ENCODE data around the gene ADH1A. TPM values are rescaled to one million over a fixed set of nuclear protein-coding genes. Genes with fewer than 3 reads are reported as not detected.

The ADH1A gene
- total RNA-seq, 1 experiment from 2014 or later, result not detected

DNA sequence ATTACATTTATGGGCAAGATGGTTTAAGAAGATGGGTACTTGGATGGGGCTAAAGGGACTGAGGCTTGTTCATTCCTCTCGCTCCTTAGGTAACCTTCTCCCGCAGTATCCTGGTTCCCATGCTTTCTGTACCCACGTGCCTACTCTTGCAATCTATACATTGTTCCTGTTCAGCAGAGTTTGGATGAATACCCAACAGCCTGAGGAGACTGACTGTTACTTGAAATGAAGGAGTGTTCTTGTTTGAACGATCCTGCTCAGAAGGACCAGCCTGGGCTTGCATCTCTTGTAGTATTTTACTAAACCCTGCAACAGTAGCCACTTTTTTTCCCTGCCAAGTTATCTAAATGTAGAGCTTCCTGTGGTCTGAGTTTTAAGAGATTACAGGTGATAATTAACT is 38.0 kb downstream of the ADH1A start:
- no peak overlapping the region for H3K9ac ChIP-seq (ENCODE audit: low read length)
- no peaks in the 10 kb centered on the region for H3F3A ChIP-seq (ENCODE audit: low read length, unreplicated experiment)
- CTCF ChIA-PET, result no interaction called here
- no peak for DNase-seq
- TF ChIP-seq EZH2 (IDR thresholded peaks at IDR 0.05; ENCODE audit: low read length, unreplicated experiment) (no peak), EZH2phosphoT487 (IDR thresholded peaks at IDR 0.05; ENCODE audit: borderline replicate concordance, low read length) (no peak)
- TF ChIP-seq, protein P1, sequence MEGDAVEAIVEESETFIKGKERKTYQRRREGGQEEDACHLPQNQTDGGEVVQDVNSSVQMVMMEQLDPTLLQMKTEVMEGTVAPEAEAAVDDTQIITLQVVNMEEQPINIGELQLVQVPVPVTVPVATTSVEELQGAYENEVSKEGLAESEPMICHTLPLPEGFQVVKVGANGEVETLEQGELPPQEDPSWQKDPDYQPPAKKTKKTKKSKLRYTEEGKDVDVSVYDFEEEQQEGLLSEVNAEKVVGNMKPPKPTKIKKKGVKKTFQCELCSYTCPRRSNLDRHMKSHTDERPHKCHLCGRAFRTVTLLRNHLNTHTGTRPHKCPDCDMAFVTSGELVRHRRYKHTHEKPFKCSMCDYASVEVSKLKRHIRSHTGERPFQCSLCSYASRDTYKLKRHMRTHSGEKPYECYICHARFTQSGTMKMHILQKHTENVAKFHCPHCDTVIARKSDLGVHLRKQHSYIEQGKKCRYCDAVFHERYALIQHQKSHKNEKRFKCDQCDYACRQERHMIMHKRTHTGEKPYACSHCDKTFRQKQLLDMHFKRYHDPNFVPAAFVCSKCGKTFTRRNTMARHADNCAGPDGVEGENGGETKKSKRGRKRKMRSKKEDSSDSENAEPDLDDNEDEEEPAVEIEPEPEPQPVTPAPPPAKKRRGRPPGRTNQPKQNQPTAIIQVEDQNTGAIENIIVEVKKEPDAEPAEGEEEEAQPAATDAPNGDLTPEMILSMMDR (conservative IDR thresholded peaks at IDR 0.05; ENCODE audit: low read depth, low read length), result no peak
- ATAC-seq, result no peak
- H2AFZ ChIP-seq (ENCODE audit: low read length), result no peak overlapping the region
- H3K27me3 ChIP-seq (ENCODE audit: low read length), result no peaks in the 10 kb centered on the region
- H3K27ac ChIP-seq (ENCODE audit: low read length), result no peak overlapping the region
- H3K9me3 ChIP-seq (ENCODE audit: low read length), result no peaks in the 10 kb centered on the region
- no peaks in the 10 kb centered on the region for H3K4me1 ChIP-seq (ENCODE audit: insufficient read depth, low read length)
- POLR2A ChIA-PET (ENCODE audit: unreplicated experiment), result no interaction called here
- H3K79me2 ChIP-seq (ENCODE audit: low read length), result no peaks in the 10 kb centered on the region
- intact Hi-C loops (cut with micrococcal nuclease), result no loop called here
- no peaks in the 10 kb centered on the region for H3K36me3 ChIP-seq (ENCODE audit: low read depth, low read length)
- no TSS peak for BruUV-seq (replicated peaks)
- H3K4me2 ChIP-seq (ENCODE audit: low read length), result no peak overlapping the region
- no peak overlapping the region for H3K4me3 ChIP-seq (ENCODE audit: low read length)
- no peaks in the 10 kb centered on the region for H4K20me1 ChIP-seq (ENCODE audit: low read length)
- H3K9me2 ChIP-seq (replicated peaks; ENCODE audit: low read length), result no peaks in the 10 kb centered on the region

DNA sequence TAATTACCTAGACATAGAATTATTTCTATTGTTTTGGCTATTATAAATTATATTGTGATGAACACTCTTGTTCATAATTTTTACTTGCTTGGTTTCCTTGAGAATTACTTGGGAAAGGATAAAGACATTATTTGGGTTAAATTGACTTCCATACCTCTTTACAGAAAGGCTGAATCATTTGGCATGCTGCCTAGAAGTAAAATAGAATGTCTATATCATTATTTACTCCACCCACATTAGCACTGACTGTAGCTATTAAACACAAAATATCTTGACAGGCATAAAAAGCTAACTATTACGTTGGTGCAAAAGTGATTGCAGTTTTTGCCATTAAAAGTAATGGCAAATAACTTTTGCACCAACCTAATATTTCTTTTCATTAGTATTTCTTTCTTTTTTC is 42.1 kb downstream of the ADH1A start:
- H3K27ac ChIP-seq (ENCODE audit: low read length), result no peak overlapping the region
- no peaks in the 10 kb centered on the region for H3K9me3 ChIP-seq (ENCODE audit: low read length)
- intact Hi-C loops (cut with micrococcal nuclease), result no loop called here
- H3K27me3 ChIP-seq (ENCODE audit: low read length), result no peaks in the 10 kb centered on the region
- TF ChIP-seq, protein P1 (conservative IDR thresholded peaks at IDR 0.05; ENCODE audit: low read depth, low read length), result no peak
- no peak for TF ChIP-seq EZH2 (IDR thresholded peaks at IDR 0.05; ENCODE audit: low read length, unreplicated experiment)
- no peaks in the 10 kb centered on the region for H4K20me1 ChIP-seq (ENCODE audit: low read length)
- no peaks in the 10 kb centered on the region for H3K9me2 ChIP-seq (replicated peaks; ENCODE audit: low read length)
- DNase-seq, result peak; percentile 63
- no peaks in the 10 kb centered on the region for H3K36me3 ChIP-seq (ENCODE audit: low read depth, low read length)
- no peak overlapping the region for H3K9ac ChIP-seq (ENCODE audit: low read length)
- H2AFZ ChIP-seq (ENCODE audit: low read length), result no peak overlapping the region
- no peaks in the 10 kb centered on the region for H3F3A ChIP-seq (ENCODE audit: low read length, unreplicated experiment)
- CTCF ChIA-PET, result no interaction called here
- no peaks in the 10 kb centered on the region for H3K79me2 ChIP-seq (ENCODE audit: low read length)
- H3K4me1 ChIP-seq (ENCODE audit: insufficient read depth, low read length), result no peaks in the 10 kb centered on the region
- POLR2A ChIA-PET (ENCODE audit: unreplicated experiment), result interaction anchor here (0.5 kb wide), 1 partner anchor 160 kb away, joined by 10 read pairs; the partner anchor contains the start of gene ADH5
- ATAC-seq, result peak; percentile 45; the same call in 1 of the 2 replicates
- H3K4me2 ChIP-seq (ENCODE audit: low read length), result no peak overlapping the region
- no TSS peak for BruUV-seq (replicated peaks)
- no peak overlapping the region for H3K4me3 ChIP-seq (ENCODE audit: low read length)

DNA sequence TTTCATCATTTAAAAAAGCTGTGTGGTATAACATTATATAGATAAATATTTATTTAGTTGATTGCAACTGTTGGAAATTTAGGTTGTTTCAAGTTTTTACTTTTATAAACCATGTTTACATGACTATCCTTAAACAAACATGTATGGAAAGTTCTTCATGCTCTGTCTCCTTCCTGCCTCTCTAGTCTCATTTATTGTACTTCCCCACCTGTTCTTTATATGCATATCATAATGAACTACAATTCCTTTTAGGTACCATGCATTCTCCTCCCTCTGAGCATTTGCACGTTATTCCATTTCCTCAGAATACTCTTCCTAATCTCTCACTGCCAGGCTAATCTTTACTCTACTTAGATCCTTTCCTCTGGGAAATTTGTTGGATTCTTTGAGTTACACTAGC is 54.8 kb downstream of the ADH1A start:
- Histone ChIP-seq H3K9me2 (replicated peaks; ENCODE audit: low read length) (no peaks in the 10 kb centered on the region), H2AFZ (ENCODE audit: low read length) (no peak overlapping the region), H3K79me2 (ENCODE audit: low read length) (no peaks in the 10 kb centered on the region), H3F3A (ENCODE audit: low read length, unreplicated experiment) (no peaks in the 10 kb centered on the region), H3K4me1 (ENCODE audit: insufficient read depth, low read length) (no peaks in the 10 kb centered on the region), H3K27ac (ENCODE audit: low read length) (no peak overlapping the region), H4K20me1 (ENCODE audit: low read length) (no peaks in the 10 kb centered on the region), H3K9ac (ENCODE audit: low read length) (no peak overlapping the region), H3K9me3 (ENCODE audit: low read length) (no peaks in the 10 kb centered on the region), H3K27me3 (ENCODE audit: low read length) (no peaks in the 10 kb centered on the region), H3K4me2 (ENCODE audit: low read length) (no peak overlapping the region), H3K4me3 (ENCODE audit: low read length) (no peak overlapping the region), H3K36me3 (ENCODE audit: low read depth, low read length) (no peaks in the 10 kb centered on the region)
- ChIA-PET CTCF (no interaction called here), POLR2A (ENCODE audit: unreplicated experiment) (no interaction called here)
- no TSS peak for BruUV-seq (replicated peaks)
- TF ChIP-seq EZH2phosphoT487 (IDR thresholded peaks at IDR 0.05; ENCODE audit: borderline replicate concordance, low read length) (no peak), EZH2 (IDR thresholded peaks at IDR 0.05; ENCODE audit: low read length, unreplicated experiment) (no peak)
- TF ChIP-seq, protein P1 (conservative IDR thresholded peaks at IDR 0.05; ENCODE audit: low read depth, low read length), result no peak
- ATAC-seq (no peak), DNase-seq (no peak)
- intact Hi-C loops (cut with micrococcal nuclease), result no loop called here

All from PC-3 (cell line).